Measurements from ENCODE around the gene ZNF532.
"Not testable (repeated sequence)": the region's sequence is repeated elsewhere in the genome, so short reads cannot be mapped to it uniquely, and the experiment has no call there.

The ZNF532 gene

GRCh38 chr18:59011786-59012185, 147.1 kb downstream of the ZNF532 start:
- DNase-seq = no peak

GRCh38 chr18:59012815-59013705, 148.4 kb downstream of the ZNF532 start:
- DNase-seq = no peak

GRCh38 chr18:59013744-59014143, 149.1 kb downstream of the ZNF532 start:
- DNase-seq = no peak

DNA sequence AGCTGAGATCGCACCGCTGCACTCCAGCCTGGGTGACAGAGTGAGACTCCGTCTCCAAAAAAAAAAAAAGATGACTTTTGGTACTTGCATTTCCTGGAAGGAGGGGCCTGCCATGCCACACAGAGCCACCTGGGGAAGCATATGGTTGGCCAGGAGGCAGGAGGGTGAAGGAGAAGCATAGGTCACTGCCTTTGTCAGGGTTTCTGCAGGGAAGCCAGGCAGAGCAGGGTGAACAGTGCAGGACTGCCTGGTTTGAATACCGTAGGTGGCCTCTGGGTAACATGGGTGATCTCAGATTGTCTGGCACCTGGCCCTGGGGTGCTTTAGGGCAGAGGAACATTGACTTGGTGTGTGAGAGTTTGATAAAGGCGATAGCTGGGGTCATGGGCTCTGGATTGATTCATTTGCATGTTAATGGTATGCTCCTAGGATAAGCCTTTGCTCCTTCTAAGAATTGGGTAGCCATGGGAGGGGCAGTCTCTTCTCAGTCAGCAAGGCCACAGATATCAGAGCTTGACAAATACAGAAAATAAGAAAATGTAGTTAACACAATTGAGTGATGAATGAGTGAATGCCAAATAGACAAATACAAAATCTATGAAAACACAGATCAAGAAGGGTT, 151.0 kb downstream of the ZNF532 start:
- no peak for DNase-seq

DNA sequence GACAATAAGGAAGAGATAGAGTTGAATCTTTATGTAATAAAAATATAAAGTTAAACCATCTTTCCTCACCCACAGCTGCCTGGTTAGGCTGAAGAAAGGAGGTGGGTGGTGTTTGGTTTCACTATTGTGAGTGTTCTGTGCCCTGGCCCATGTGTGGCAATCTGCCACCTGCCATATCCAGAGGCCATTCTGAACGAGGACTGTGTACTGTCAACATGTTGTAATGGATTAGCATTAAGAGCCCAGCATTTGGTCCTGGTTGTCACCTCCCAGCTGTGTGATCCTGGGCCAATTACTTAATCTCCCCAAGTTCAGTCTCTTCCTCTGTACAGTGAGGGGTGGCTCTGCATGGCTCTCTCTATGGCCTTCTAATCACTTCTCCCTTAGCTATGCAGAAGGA, 156.8 kb downstream of the ZNF532 start:
- DNase-seq = no peak

- DNase-seq = no peak
Measured at GRCh38 chr18:59022167-59022945, 157.7 kb downstream of the ZNF532 start.

DNA sequence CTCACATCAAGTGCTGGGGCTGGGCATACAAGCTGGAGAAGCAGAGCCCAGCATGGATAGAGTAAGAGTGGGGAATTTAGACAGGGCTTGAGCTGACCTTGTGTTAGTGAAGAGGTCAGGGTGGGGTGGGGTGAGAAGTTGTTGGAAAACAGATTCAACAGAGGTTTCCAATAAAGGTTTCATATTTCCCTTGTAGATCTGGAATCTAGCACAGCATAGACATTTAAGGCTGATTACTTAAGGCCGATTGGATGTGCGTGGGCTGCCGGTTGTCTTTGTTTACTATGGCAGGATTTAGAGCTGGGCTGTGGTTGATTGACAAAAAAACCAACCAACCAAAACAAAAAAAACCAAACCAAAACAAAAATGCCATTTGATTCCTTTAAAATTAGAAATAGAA, 160.2 kb downstream of the ZNF532 start:
- DNase-seq = no peak

GRCh38 chr18:59025532-59025931, 160.9 kb downstream of the ZNF532 start:
- DNase-seq = not testable (repeated sequence)

DNA sequence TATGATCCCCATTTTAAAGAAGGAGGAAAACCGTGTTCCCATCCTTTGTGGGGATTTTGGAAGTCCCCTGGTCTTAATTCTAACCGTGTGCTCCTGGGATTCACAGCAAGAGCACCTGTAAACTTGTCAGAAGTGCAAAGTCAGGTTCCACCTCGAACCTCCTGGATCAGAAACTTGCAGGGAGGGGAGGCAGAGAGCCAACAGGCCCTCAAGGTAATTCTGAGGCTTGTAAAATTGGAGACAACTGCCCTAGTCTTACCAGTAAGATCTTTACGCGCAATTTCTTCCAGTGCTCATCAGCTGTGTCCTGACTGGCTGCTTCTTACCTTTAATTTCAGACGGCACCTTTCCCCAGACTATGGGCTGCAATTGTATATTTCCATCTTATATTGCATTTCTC, 161.7 kb downstream of the ZNF532 start:
- DNase-seq = no peak

GRCh38 chr18:59026831-59027410, 162.2 kb downstream of the ZNF532 start:
- DNase-seq = no peak

DNA sequence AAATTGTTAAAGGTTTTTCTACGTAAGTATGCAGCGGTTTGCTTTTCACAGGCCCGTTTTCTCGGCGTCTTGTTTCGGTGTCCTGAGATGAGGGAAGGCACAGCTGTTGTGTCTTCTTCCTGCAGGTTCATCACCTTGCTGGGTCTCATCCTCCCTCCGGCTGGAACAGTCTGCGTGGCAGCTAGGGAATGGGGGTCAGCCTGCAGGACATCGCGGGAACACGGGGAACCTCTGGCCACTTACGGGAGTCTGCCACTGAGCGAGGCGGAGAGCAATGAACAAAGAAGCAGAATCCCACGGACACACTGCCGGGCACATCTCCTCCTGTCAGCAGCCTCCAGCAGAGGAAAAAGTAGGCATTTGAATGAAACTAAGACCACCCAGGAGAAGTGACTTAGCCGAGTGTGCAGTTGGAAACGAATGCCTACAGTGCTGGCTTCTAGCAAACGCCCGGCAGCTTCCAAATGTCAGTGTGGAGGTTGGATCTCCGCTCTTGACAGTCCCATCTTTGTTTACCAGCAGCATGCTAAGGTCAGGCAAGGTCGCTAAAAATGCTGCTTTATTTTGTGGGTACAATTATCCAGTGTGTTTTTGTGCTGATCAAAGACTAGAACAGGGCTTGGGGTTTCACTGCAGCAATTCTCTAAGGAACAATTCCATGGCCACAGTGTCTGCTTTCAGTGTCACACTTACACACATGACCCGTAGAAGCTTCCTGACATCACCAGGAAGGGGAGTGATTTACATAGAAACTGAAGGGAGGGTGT, 165.2 kb downstream of the ZNF532 start:
- DNase-seq = no peak

GRCh38 chr18:59032308-59032707, 167.6 kb downstream of the ZNF532 start:
- no peak for DNase-seq

- DNase-seq = no peak
Measured at GRCh38 chr18:59033359-59033758, 168.7 kb downstream of the ZNF532 start.

DNA sequence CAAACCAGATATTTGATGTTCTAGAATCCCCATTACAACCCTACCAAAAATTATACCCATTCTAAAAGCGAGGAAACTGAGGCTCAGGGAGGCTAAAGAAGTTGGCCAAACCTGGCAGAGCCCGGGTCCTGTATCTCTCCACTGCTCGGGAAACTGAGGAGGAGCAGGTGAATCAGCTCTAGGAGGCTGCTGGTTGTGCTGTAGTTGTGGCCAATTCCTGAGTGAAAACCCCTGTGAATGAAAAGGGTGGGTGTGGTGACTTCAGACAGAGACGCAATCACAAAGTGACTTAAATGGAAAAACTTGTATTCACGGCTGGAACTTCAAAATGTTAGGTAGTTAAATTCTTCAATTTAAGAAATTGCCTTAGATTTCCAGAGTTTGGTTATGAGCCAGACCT, 169.3 kb downstream of the ZNF532 start:
- no peak for DNase-seq

- DNase-seq = no peak
Measured at GRCh38 chr18:59035591-59035990, 170.9 kb downstream of the ZNF532 start.

Measured in CD4-positive, alpha-beta T cell treated with Interleukin-10 for 1 hour (primary cell).